Measurements from ENCODE around the gene XIST.
"Not testable (repeated sequence)": the region's sequence is repeated elsewhere in the genome, so short reads cannot be mapped to it uniquely, and the experiment has no call there.

Gene XIST

DNA sequence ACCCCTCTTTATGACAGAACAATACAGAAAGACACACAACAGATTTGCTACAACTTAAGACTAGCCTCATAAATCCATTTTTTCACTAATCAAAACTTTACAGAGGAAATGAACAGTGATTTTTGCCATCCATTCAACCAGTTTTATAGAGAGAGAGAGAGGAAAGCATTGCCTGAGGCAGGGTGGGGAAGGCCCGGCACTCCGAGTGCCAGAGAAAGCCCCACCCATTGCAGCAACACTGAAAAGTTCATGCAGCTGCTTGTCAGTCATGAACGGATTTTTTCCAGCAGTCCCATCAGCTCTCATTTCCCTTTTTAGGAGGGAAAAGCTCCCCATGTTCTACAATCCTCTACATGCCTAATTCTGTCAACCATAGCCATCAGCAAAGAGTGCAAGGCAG lies 52.6 kb downstream of the XIST start:
- DNase-seq (ENCODE audit: low read depth), result no peak

- not testable (repeated sequence) for DNase-seq (ENCODE audit: low read depth)
These were observed 60.0 kb downstream of the XIST start for GRCh38 chrX:73792511-73792910.

DNA sequence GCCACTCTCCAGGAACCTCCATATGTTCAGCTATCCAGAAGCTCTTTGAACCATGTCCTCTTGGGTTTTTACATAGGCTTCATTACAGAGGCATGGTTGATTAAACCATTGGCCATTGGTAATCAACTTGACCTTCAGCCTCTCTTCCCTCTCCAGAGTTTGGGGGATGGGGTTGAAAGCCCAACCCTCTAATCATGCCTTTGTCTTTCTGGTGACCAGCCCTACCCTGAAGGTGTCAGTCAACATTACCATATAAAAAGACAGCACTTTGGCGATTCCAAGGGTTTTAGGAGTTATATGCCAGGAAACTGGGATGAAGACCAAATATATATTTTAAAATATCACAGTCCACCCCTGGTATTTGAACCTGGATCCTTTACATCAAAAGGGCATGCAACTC lies 67.0 kb downstream of the XIST start:
- DNase-seq (ENCODE audit: low read depth), result no peak

Measured in activated T-helper 9 cell treated with anti-CD3 and anti-CD28 coated beads, Interleukin-2, amount 50 U/mL, for 16 hours (primary cell).